Liver (tissue), 9 donors: ENCODE data around the gene ANTXR1. TPM values are rescaled to one million over a fixed set of nuclear protein-coding genes. Genes with fewer than 3 reads are reported as not detected.

Experiments
- DNase-seq: peaks from one replicate; pipeline ENCODE4 v3.0.0-alpha.2; 2017; ENCODE audit warnings: low spot score
- H3K27ac ChIP-seq, 2 donors: one replicate each; pipeline ENCODE4 v1.7.0; 2013; ENCODE audit warnings: inconsistent platforms in 2 of 2, low read length in 2 of 2, control low read depth in 1 of 2, low read depth in 1 of 2, mild to moderate bottlenecking in 1 of 2
- H3K27me3 ChIP-seq, 4 donors: one replicate each; pipeline versions ENCODE4 v1.6.1 to v1.7.0; 2013; ENCODE audit warnings: low read length in 3 of 4, inconsistent platforms in 1 of 4, mild to moderate bottlenecking in 1 of 4, moderate library complexity in 1 of 4; ENCODE audit not compliant: control insufficient read depth in 4 of 4, insufficient read depth in 4 of 4
- H3K36me3 ChIP-seq, 4 donors: one replicate each; pipeline versions ENCODE4 v1.6.1 to v1.7.0; 2013; ENCODE audit warnings: low read length in 3 of 4, mild to moderate bottlenecking in 3 of 4, low read depth in 1 of 4, moderate library complexity in 1 of 4; ENCODE audit not compliant: control insufficient read depth in 4 of 4, insufficient read depth in 3 of 4
- H3K4me1 ChIP-seq, 4 donors: one replicate each; pipeline versions ENCODE4 v1.6.1 to v1.7.0; 2013; ENCODE audit warnings: low read length in 3 of 4, mild to moderate bottlenecking in 3 of 4, moderate library complexity in 1 of 4; ENCODE audit not compliant: control insufficient read depth in 4 of 4, insufficient read depth in 4 of 4
- H3K4me3 ChIP-seq, 3 donors: one replicate each; pipeline versions ENCODE4 v1.6.1 to v1.7.0; 2013; ENCODE audit warnings: low read length in 3 of 3, control low read depth in 1 of 3, low read depth in 1 of 3, mild to moderate bottlenecking in 1 of 3
- H3K9ac ChIP-seq, 2 donors: one replicate each; pipeline ENCODE4 v1.7.0; 2013; ENCODE audit warnings: low read length in 2 of 2, mild to moderate bottlenecking in 2 of 2, moderate library complexity in 2 of 2, control low read depth in 1 of 2, low read depth in 1 of 2
- H3K9me3 ChIP-seq, 4 donors: one replicate each; pipeline versions ENCODE4 v1.6.1 to v1.7.0; 2013; ENCODE audit warnings: low read length in 3 of 4; ENCODE audit not compliant: control insufficient read depth in 4 of 4
- ATF3 ChIP-seq: IDR thresholded peaks from 2 replicates; pipeline ENCODE4 v1.6.1; 2016; ENCODE audit warnings: antibody characterized with exemption
- CTCF ChIP-seq: fragments of 150-350 bp; IDR thresholded peaks from 2 replicates; pipeline ENCODE4 v1.5.1; 2017; ENCODE audit warnings: improper control_type of control experiment, low read depth, low read length; ENCODE audit not compliant: missing input control
- EGR1 ChIP-seq, 2 donors: IDR thresholded peaks; 2 replicates each; pipeline ENCODE4 v1.6.1; 2016 to 2018; ENCODE audit warnings: antibody characterized with exemption in 2 of 2, low read depth in 2 of 2
- FOXA1 ChIP-seq: IDR thresholded peaks from 2 replicates; pipeline ENCODE4 v1.6.1; 2016; ENCODE audit warnings: antibody characterized with exemption
- FOXA2 ChIP-seq: IDR thresholded peaks from 2 replicates; pipeline ENCODE4 v1.6.1; 2016; ENCODE audit warnings: antibody characterized with exemption
- GABPA ChIP-seq, 2 donors: IDR thresholded peaks in 1 of 2; conservative IDR thresholded peaks in 1 of 2; 2 replicates each; pipeline ENCODE4 v1.6.1; 2016; ENCODE audit warnings: antibody characterized with exemption in 2 of 2, mild to moderate bottlenecking in 1 of 2, moderate library complexity in 1 of 2
- HNF4A ChIP-seq, 2 donors: conservative IDR thresholded peaks; 2 replicates each; pipeline ENCODE4 v1.6.1; 2016; ENCODE audit warnings: antibody characterized with exemption in 2 of 2, mild to moderate bottlenecking in 2 of 2
- HNF4G ChIP-seq: IDR thresholded peaks from 2 replicates; pipeline ENCODE4 v1.6.1; 2016; ENCODE audit warnings: antibody characterized with exemption
- NR2F2 ChIP-seq: IDR thresholded peaks from 2 replicates; pipeline ENCODE4 v1.6.1; 2016; ENCODE audit warnings: antibody characterized with exemption
- RAD21 ChIP-seq, 2 donors: IDR thresholded peaks; 2 replicates each; pipeline ENCODE4 v1.6.1; 2016; ENCODE audit warnings: antibody characterized with exemption in 2 of 2, mild to moderate bottlenecking in 2 of 2
- REST ChIP-seq: IDR thresholded peaks from 2 replicates; pipeline ENCODE4 v1.6.1; 2016; ENCODE audit warnings: antibody characterized with exemption, mild to moderate bottlenecking
- RXRA ChIP-seq, 2 donors: IDR thresholded peaks; 2 replicates each; pipeline ENCODE4 v1.6.1; 2017 to 2018; ENCODE audit warnings: antibody characterized with exemption in 2 of 2, mild to moderate bottlenecking in 1 of 2
- TAF1 ChIP-seq: conservative IDR thresholded peaks from 2 replicates; pipeline ENCODE4 v1.6.1; 2016; ENCODE audit warnings: antibody characterized with exemption, mild to moderate bottlenecking
- YY1 ChIP-seq: IDR thresholded peaks from 2 replicates; pipeline ENCODE4 v1.6.1; 2016; ENCODE audit warnings: antibody characterized with exemption, mild to moderate bottlenecking
- ZBTB33 ChIP-seq: IDR thresholded peaks from 2 replicates; pipeline ENCODE4 v1.6.1; 2016; ENCODE audit warnings: antibody characterized with exemption
- WGBS: extraction: QIAGEN DNeasy Blood & Tissue Kit; methylation state at CpG from one replicate; pipeline ENCODE4 v1.1.7; 2013; 5-methylcytosine and 5-hydroxymethylcytosine counted together
- polyA plus RNA-seq, 2 donors: library from polyadenylated mRNA; stranded (reverse) in 1 of 2; unstranded in 1 of 2; fragments of 200-250 nt in 1 of 2; fragments of >200 nt in 1 of 2; fragmentation: Nextera tagmentation in 1 of 2; extraction: Ambion mirVana in 1 of 2; gene quantifications; one replicate each; pipeline versions ENCODE4 v1.2.1 to v1.2.3, GENCODE V29; 2013 to 2015
- total RNA-seq, 2 donors: library from RNA; depleted of rRNA; stranded (reverse); fragments of >200 nt; gene quantifications; one replicate each; pipeline ENCODE4 v1.2.3, GENCODE V29; 2014
- donor health status: healthy.
- donor health status: healthy.
- donor health status: healthy.
- donor health status: healthy.
- donor health status: healthy.

Gene ANTXR1
- total and polyA plus RNA-seq, 4 donors = 0.60 to 3.6 (median 1.8) TPM

- TF ChIP-seq HNF4A (conservative IDR thresholded peaks at IDR 0.05) (peak in 1 of 2 donors; percentile 36), RAD21 (IDR thresholded peaks at IDR 0.05) (peak; percentile 99), CTCF (peak; percentile 83), HNF4G (no peak), ATF3 (no peak), NR2F2 (no peak)
- no peaks in the 10 kb centered on the region for H3K9me3 ChIP-seq
- WGBS = 44% methylated on average over 4 of the region's 4 CpGs
- no peak overlapping the region for H3K9ac ChIP-seq
- H3K27me3 ChIP-seq = peaks cover 0 to 4% (median 0%) of the 10 kb centered on the region in 4 donors
- H3K4me1 ChIP-seq = peaks cover 0 to 2% (median 0%) of the 10 kb centered on the region in 4 donors
- H3K4me3 ChIP-seq = no peak overlapping the region
- no peak for DNase-seq
- no peaks in the 10 kb centered on the region for H3K36me3 ChIP-seq
- no peak overlapping the region for H3K27ac ChIP-seq
These were observed 13.0 kb downstream of the ANTXR1 start for GRCh38 chr2:69026026-69026425.

GRCh38 chr2:69026691-69027459 is 13.9 kb downstream of the ANTXR1 start:
- 90% methylated on average over 13 of the region's 13 CpGs for WGBS
- no peaks in the 10 kb centered on the region for H3K9me3 ChIP-seq
- H3K27ac ChIP-seq = no peak overlapping the region
- H3K9ac ChIP-seq = no peak overlapping the region
- H3K36me3 ChIP-seq = no peaks in the 10 kb centered on the region
- no peaks in the 10 kb centered on the region for H3K27me3 ChIP-seq
- H3K4me1 ChIP-seq = peaks cover 0 to 2% (median 0%) of the 10 kb centered on the region in 4 donors
- DNase-seq = no peak
- H3K4me3 ChIP-seq = no peak overlapping the region
- no peak for TF ChIP-seq CTCF
- TF ChIP-seq RXRA (IDR thresholded peaks at IDR 0.05) = peak in 1 of 2 donors; percentile 20
- no peak for TF ChIP-seq TAF1
- TF ChIP-seq NR2F2 = peak; percentile 75
- no peak for TF ChIP-seq HNF4G

- Histone ChIP-seq H3K9ac (no peak overlapping the region), H3K9me3 (no peaks in the 10 kb centered on the region), H3K27ac (no peak overlapping the region), H3K36me3 (no peaks in the 10 kb centered on the region), H3K27me3 (no peaks in the 10 kb centered on the region), H3K4me3 (no peak overlapping the region), H3K4me1 (peaks cover 0 to 1% (median 0%) of the 10 kb centered on the region in 4 donors)
- DNase-seq = no peak
- 79% methylated on average over 6 of the region's 6 CpGs for WGBS
- TF ChIP-seq EGR1 (IDR thresholded peaks at IDR 0.05; ENCODE audit: low read depth in 2 of 2) (no peak), HNF4A (conservative IDR thresholded peaks at IDR 0.05) (no peak), TAF1 (no peak), ZBTB33 (no peak), FOXA1 (no peak), HNF4G (no peak), RXRA (IDR thresholded peaks at IDR 0.05) (no peak), RAD21 (IDR thresholded peaks at IDR 0.05) (no peak), FOXA2 (no peak), REST (no peak), GABPA (IDR thresholded peaks at IDR 0.05 in 1 of 2, conservative IDR thresholded peaks at IDR 0.05 in 1 of 2) (no peak), YY1 (no peak)
These were observed 17.9 kb downstream of the ANTXR1 start for GRCh38 chr2:69030800-69031428.
